Ishikawa (cell line): ENCODE measurements around the gene STARD10.

Experiments
- RAD21 ChIP-seq: IDR thresholded peaks from 2 replicates; pipeline ENCODE4 v1.6.1; 2012; ENCODE audit warnings: low read depth
- TAF1 ChIP-seq: IDR thresholded peaks from 2 replicates; pipeline ENCODE4 v1.6.1; 2012; ENCODE audit warnings: low read depth, mild to moderate bottlenecking
- YY1 ChIP-seq: IDR thresholded peaks from 2 replicates; pipeline ENCODE4 v1.6.1; 2012; ENCODE audit warnings: low read depth
- TF ChIP-seq, protein P1 (sequence below): IDR thresholded peaks from 2 replicates; pipeline ENCODE4 v1.6.1; 2012
- TF ChIP-seq, protein P2 (sequence below): IDR thresholded peaks from 2 replicates; pipeline ENCODE4 v1.6.1; 2012; ENCODE audit warnings: low read depth, mild to moderate bottlenecking

- no peak for TF ChIP-seq RAD21
- TF ChIP-seq, protein P1, sequence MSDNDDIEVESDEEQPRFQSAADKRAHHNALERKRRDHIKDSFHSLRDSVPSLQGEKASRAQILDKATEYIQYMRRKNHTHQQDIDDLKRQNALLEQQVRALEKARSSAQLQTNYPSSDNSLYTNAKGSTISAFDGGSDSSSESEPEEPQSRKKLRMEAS: no peak
- no peak for TF ChIP-seq TAF1
- TF ChIP-seq, protein P2, sequence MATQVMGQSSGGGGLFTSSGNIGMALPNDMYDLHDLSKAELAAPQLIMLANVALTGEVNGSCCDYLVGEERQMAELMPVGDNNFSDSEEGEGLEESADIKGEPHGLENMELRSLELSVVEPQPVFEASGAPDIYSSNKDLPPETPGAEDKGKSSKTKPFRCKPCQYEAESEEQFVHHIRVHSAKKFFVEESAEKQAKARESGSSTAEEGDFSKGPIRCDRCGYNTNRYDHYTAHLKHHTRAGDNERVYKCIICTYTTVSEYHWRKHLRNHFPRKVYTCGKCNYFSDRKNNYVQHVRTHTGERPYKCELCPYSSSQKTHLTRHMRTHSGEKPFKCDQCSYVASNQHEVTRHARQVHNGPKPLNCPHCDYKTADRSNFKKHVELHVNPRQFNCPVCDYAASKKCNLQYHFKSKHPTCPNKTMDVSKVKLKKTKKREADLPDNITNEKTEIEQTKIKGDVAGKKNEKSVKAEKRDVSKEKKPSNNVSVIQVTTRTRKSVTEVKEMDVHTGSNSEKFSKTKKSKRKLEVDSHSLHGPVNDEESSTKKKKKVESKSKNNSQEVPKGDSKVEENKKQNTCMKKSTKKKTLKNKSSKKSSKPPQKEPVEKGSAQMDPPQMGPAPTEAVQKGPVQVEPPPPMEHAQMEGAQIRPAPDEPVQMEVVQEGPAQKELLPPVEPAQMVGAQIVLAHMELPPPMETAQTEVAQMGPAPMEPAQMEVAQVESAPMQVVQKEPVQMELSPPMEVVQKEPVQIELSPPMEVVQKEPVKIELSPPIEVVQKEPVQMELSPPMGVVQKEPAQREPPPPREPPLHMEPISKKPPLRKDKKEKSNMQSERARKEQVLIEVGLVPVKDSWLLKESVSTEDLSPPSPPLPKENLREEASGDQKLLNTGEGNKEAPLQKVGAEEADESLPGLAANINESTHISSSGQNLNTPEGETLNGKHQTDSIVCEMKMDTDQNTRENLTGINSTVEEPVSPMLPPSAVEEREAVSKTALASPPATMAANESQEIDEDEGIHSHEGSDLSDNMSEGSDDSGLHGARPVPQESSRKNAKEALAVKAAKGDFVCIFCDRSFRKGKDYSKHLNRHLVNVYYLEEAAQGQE: no peak
- no peak for TF ChIP-seq YY1
These were observed 40.1 kb upstream of the STARD10 start for GRCh38 chr11:72833811-72834493.
